ENCODE measurements around the gene RBM23. TPM values are rescaled to one million over a fixed set of nuclear protein-coding genes. Genes with fewer than 3 reads are reported as not detected.

RBM23 gene
- polyA plus RNA-seq, 1 donor from 2014 or later = 83.7 TPM

DNA sequence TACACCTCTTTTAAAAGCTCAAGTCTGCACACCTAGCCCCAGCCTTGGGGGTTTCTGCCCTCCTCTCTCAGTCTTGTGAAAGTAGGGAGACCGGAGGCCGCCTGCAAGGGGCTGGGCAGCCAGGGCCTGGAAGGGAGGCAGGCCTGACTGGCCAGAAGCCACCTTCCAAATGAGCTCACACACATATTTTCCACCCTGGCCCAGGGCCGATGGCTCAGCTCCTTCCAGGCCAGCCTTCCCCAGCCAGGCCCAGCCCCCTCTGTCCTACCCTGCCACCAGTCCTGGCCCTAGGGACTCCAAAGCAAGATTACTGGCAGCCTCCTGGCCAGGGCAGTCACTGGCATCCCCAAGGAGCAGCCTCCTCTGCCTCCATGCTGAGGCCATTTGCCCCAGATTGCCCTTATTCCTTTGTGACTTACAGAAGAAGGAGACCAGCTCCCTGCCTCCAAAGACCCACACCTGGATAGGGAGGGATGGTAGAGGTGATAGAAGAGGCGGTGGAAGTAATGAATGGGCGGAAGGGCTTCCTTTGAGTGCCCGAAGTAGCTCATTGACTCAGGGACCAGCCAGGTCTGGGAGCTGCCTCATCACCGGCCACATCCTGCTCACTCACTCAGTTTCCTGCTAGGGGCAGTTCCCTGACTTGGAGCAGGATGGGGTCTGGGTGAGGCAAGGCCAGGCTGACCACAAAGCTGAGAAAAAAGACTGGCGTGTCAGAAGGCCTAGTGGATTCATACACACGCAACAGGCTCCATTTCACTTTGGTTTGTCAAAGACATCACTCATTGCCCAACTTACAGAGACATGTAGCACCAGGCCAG, 67.8 kb downstream of the RBM23 start:
- Histone ChIP-seq H3K9ac (ENCODE audit: low read length) (no peak overlapping the region), H4K20me1 (ENCODE audit: insufficient read depth) (no peaks in the 10 kb centered on the region), H3K4me3 (ENCODE audit: low read length) (no peak overlapping the region), H3K27ac (ENCODE audit: low read length) (no peak overlapping the region), H3K9me2 (ENCODE audit: insufficient read depth, low read length) (no peaks in the 10 kb centered on the region), H3F3A (ENCODE audit: insufficient read depth, low read length, poor library complexity, severe bottlenecking) (no peaks in the 10 kb centered on the region), H3K9me3 (ENCODE audit: low read length) (no peaks in the 10 kb centered on the region), H3K79me2 (replicated peaks; ENCODE audit: insufficient read depth, low read length) (no peaks in the 10 kb centered on the region), H2AFZ (ENCODE audit: low read depth, low read length) (no peak overlapping the region), H3K4me2 (ENCODE audit: low read length) (no peak overlapping the region), H3K36me3 (ENCODE audit: insufficient read depth, low read length) (no peaks in the 10 kb centered on the region), H3K27me3 (ENCODE audit: insufficient read depth, low read depth, low read length) (no peaks in the 10 kb centered on the region)
- no peak for TF ChIP-seq POLR2AphosphoS5 (IDR thresholded peaks at IDR 0.05)
- no peak for TF ChIP-seq TAF1 (IDR thresholded peaks at IDR 0.05; ENCODE audit: low read depth)
- TF ChIP-seq EP300 (conservative IDR thresholded peaks at IDR 0.05; ENCODE audit: poor library complexity, severe bottlenecking) = no peak
- no peak for TF ChIP-seq CTCF (IDR thresholded peaks at IDR 0.05; ENCODE audit: poor library complexity, severe bottlenecking)
- TF ChIP-seq, protein P1, sequence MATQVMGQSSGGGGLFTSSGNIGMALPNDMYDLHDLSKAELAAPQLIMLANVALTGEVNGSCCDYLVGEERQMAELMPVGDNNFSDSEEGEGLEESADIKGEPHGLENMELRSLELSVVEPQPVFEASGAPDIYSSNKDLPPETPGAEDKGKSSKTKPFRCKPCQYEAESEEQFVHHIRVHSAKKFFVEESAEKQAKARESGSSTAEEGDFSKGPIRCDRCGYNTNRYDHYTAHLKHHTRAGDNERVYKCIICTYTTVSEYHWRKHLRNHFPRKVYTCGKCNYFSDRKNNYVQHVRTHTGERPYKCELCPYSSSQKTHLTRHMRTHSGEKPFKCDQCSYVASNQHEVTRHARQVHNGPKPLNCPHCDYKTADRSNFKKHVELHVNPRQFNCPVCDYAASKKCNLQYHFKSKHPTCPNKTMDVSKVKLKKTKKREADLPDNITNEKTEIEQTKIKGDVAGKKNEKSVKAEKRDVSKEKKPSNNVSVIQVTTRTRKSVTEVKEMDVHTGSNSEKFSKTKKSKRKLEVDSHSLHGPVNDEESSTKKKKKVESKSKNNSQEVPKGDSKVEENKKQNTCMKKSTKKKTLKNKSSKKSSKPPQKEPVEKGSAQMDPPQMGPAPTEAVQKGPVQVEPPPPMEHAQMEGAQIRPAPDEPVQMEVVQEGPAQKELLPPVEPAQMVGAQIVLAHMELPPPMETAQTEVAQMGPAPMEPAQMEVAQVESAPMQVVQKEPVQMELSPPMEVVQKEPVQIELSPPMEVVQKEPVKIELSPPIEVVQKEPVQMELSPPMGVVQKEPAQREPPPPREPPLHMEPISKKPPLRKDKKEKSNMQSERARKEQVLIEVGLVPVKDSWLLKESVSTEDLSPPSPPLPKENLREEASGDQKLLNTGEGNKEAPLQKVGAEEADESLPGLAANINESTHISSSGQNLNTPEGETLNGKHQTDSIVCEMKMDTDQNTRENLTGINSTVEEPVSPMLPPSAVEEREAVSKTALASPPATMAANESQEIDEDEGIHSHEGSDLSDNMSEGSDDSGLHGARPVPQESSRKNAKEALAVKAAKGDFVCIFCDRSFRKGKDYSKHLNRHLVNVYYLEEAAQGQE (IDR thresholded peaks at IDR 0.05; ENCODE audit: borderline replicate concordance) = no peak
- no peak for TF ChIP-seq RAD21 (conservative IDR thresholded peaks at IDR 0.05)
- no peak for TF ChIP-seq EZH2 (IDR thresholded peaks at IDR 0.05; ENCODE audit: borderline replicate concordance, insufficient read depth, low read length, poor library complexity, severe bottlenecking)

GRCh38 chr14:22849212-22849819, 69.6 kb downstream of the RBM23 start:
- Histone ChIP-seq H3K27me3 (ENCODE audit: insufficient read depth, low read depth, low read length) (no peaks in the 10 kb centered on the region), H3K9me2 (ENCODE audit: insufficient read depth, low read length) (no peaks in the 10 kb centered on the region), H3K79me2 (replicated peaks; ENCODE audit: insufficient read depth, low read length) (no peaks in the 10 kb centered on the region), H3K27ac (ENCODE audit: low read length) (no peak overlapping the region), H3K36me3 (ENCODE audit: insufficient read depth, low read length) (no peaks in the 10 kb centered on the region), H3K9ac (ENCODE audit: low read length) (no peak overlapping the region), H3K4me2 (ENCODE audit: low read length) (no peak overlapping the region), H3K9me3 (ENCODE audit: low read length) (no peaks in the 10 kb centered on the region), H3F3A (ENCODE audit: insufficient read depth, low read length, poor library complexity, severe bottlenecking) (no peaks in the 10 kb centered on the region), H4K20me1 (ENCODE audit: insufficient read depth) (no peaks in the 10 kb centered on the region), H2AFZ (ENCODE audit: low read depth, low read length) (no peak overlapping the region), H3K4me3 (ENCODE audit: low read length) (no peak overlapping the region)
- no peak for TF ChIP-seq RAD21 (conservative IDR thresholded peaks at IDR 0.05)
- no peak for TF ChIP-seq SMC3 (conservative IDR thresholded peaks at IDR 0.05; ENCODE audit: poor library complexity)
- TF ChIP-seq TAF1 (IDR thresholded peaks at IDR 0.05; ENCODE audit: low read depth) = no peak
- no peak for TF ChIP-seq CTCF (IDR thresholded peaks at IDR 0.05; ENCODE audit: poor library complexity, severe bottlenecking)
- no peak for TF ChIP-seq EZH2 (IDR thresholded peaks at IDR 0.05; ENCODE audit: borderline replicate concordance, insufficient read depth, low read length, poor library complexity, severe bottlenecking)
- no peak for TF ChIP-seq POLR2AphosphoS5 (IDR thresholded peaks at IDR 0.05)
- TF ChIP-seq MXI1 (conservative IDR thresholded peaks at IDR 0.05; ENCODE audit: poor library complexity, severe bottlenecking) = no peak
- TF ChIP-seq EP300 (conservative IDR thresholded peaks at IDR 0.05; ENCODE audit: poor library complexity, severe bottlenecking) = no peak
- TF ChIP-seq, protein P1 (IDR thresholded peaks at IDR 0.05; ENCODE audit: borderline replicate concordance) = no peak
